SJSA1 (cell line): ENCODE data around the gene FER1L5. TPM values are rescaled to one million over a fixed set of nuclear protein-coding genes. Genes with fewer than 3 reads are reported as not detected.
A peak's percentile ranks its signal among the peaks of the same experiment; 100 is the strongest.

Source experiments
- DNase-seq, 2 experiments: peaks; one replicate each; pipeline ENCODE4 v3.0.0-alpha.2; 2015 to 2020; ENCODE audit warnings: low spot score in 2 of 2, low read depth in 1 of 2
- H3K27ac ChIP-seq: fragments of 250-450 bp; sonication (Bioruptor Pico); 2 replicates; pipeline ENCODE4 v1.5.1; 2020; ENCODE audit warnings: mild to moderate bottlenecking, moderate library complexity
- H3K27me3 ChIP-seq: fragments of 250-450 bp; sonication (Bioruptor Pico); replicated peaks from 2 replicates; pipeline ENCODE4 v1.5.1; 2020; ENCODE audit warnings: mild to moderate bottlenecking, moderate library complexity
- H3K36me3 ChIP-seq: fragments of 250-450 bp; sonication (Bioruptor Pico); 2 replicates; pipeline ENCODE4 v1.5.1; 2020; ENCODE audit warnings: mild to moderate bottlenecking
- H3K4me1 ChIP-seq: fragments of 250-450 bp; sonication (Bioruptor Pico); replicated peaks from 2 replicates; pipeline ENCODE4 v1.6.1; 2021; ENCODE audit warnings: mild to moderate bottlenecking
- H3K4me3 ChIP-seq: fragments of 250-450 bp; sonication (Bioruptor Pico); 2 replicates; pipeline ENCODE4 v1.5.1; 2020; ENCODE audit warnings: mild to moderate bottlenecking
- H3K9me3 ChIP-seq: fragments of 250-450 bp; sonication (Bioruptor Pico); replicated peaks from 2 replicates; pipeline ENCODE4 v1.5.1; 2020; ENCODE audit warnings: mild to moderate bottlenecking
- total RNA-seq: library from RNA; depleted of rRNA; stranded (reverse); fragments of >200 nt; shearing (Covaris generic); gene quantifications from 2 replicates; pipeline ENCODE4 v1.2.3, GENCODE V29; 2014; rRNA removed

Gene FER1L5
- not detected in 2 replicates for total RNA-seq

GRCh38 chr2:96642564-96643360, at the start of gene FER1L5:
FER1L5 (plus strand) TSS chr2:96642764; CDS start chr2:96642837, 73 bp downstream.
- Histone ChIP-seq H3K4me3 (peak within 1 kb of the TSS; percentile 16; the same call in 1 of the 2 replicates), H3K9me3 (no peaks in the 10 kb centered on the region), H3K27ac (no peak within 1 kb of the TSS), H3K27me3 (no peaks in the 10 kb centered on the region), H3K36me3 (no peaks in the 10 kb centered on the region), H3K4me1 (peaks cover 11% of the 10 kb centered on the region)
- no peak for DNase-seq

DNA sequence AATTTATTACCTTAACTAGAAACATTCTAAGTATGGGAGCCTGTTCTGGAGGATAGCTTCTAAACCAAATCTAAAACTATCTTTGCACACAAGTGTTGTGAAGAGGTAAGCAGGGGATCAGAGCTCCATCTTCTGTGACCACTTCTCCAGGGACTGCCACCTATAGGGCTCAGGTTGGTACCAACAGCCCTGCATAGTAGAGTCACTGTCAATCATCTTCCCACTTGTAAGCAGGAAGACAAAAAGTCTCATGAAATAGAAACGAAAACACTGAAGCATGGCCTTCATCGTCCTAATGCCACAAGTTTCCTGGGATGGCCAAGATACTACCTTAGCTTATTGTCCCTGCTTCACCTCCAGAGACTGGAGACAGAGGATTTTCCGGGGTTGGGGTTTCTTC, 48.3 kb upstream of the FER1L5 start:
- Histone ChIP-seq H3K4me1 (no peaks in the 10 kb centered on the region), H3K36me3 (peaks cover 83% of the 10 kb centered on the region), H3K9me3 (no peaks in the 10 kb centered on the region), H3K27ac (no peak overlapping the region), H3K4me3 (no peak overlapping the region), H3K27me3 (no peaks in the 10 kb centered on the region)
- DNase-seq: no peak

DNA sequence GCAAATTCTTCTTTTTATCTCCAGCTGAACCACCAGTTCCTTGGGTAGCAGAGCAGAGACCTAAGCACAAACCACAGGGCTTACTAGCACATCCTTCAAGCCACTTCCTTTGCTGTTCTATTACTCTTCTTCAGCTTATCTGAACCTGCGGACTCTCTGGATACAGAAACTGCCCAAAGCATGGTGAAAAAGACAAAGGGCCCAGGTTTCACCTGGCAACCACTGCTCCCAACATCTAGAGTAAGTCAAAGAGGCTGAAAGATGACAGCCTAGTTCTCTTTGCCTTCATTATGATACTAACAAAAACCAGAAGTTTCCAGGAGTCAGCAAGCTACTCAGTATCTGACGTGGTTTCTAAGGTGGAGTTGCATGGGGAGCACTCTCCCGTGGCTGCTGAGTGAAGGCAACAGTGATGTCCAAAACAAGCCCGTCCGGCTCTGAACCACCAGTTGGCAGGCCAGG, 47.8 kb upstream of the FER1L5 start:
- Histone ChIP-seq H3K9me3 (no peaks in the 10 kb centered on the region), H3K36me3 (peaks cover 88% of the 10 kb centered on the region), H3K27ac (no peak overlapping the region), H3K4me1 (no peaks in the 10 kb centered on the region), H3K27me3 (no peaks in the 10 kb centered on the region), H3K4me3 (no peak overlapping the region)
- no peak for DNase-seq

- H3K27me3 ChIP-seq: no peaks in the 10 kb centered on the region
- H3K27ac ChIP-seq: no peak overlapping the region
- no peaks in the 10 kb centered on the region for H3K4me1 ChIP-seq
- no peaks in the 10 kb centered on the region for H3K9me3 ChIP-seq
- H3K4me3 ChIP-seq: no peak overlapping the region
- peaks cover 98% of the 10 kb centered on the region for H3K36me3 ChIP-seq
- DNase-seq: no peak
Measured at GRCh38 chr2:96596596-96596995, 46.0 kb upstream of the FER1L5 start.

DNA sequence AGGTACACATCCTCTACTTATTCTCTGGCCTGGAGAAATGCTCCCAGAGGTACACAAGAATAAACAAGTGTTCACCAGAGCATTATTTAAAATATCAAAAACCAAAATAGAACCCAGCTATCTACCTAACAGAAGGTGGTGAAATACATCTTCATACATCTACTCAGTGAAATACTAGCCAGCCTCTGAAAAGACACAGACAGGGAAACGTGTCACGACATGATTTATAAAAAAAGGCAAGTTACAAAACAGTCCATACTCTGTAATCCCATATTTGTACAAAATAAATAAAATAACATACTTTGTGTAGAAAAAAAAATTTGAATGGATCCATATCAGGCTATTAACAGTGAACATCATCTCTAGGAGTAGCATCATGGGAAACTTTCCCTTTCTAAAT, 42.6 kb upstream of the FER1L5 start:
- Histone ChIP-seq H3K4me3 (no peak overlapping the region), H3K27me3 (no peaks in the 10 kb centered on the region), H3K27ac (no peak overlapping the region), H3K4me1 (no peaks in the 10 kb centered on the region), H3K9me3 (no peaks in the 10 kb centered on the region), H3K36me3 (peaks cover 98% of the 10 kb centered on the region)
- no peak for DNase-seq

DNA sequence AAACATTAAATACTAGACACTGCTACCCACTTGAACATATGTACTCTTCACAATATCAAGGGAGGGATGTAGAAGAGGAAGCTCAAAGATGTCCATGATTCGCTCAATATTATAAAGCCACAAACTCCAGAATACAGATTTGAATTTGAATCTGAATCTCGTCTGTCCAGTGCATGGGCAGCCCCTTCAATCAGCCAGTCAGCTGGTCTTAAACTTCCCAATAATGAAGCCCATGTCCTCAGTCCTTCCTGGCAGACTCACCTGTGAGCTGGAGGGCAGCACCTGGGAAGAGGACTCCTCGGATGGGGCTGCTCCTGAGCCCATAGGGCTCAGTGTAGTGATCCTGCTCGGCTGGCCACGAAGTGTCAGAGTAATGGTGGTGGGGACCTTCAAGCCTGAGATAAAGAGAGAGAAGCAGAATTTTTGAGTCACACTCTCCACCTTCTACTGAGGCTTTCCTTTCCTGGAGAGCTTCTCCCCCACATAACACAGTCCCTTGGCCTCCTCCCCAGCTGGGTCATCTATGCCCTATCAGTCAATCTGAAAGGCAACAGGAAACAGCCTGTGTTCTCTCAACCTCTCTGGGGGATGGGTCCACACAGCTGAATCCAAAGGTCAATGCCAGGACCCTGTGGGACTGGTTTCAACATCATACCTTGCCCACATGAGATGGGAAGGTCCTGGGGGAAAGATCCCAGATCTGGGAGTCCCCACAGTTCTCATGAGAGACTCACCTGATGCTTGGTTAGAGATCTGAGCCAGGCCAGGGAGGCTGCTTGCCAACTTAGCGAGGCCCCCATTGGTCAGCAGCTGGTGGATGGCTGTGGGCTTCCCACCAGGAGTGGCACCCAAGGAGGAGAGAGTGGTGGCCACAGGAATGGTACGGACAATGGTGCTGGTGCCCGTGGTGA, 40.9 kb upstream of the FER1L5 start:
- H3K36me3 ChIP-seq: peaks cover 98% of the 10 kb centered on the region
- no peak overlapping the region for H3K27ac ChIP-seq

DNA sequence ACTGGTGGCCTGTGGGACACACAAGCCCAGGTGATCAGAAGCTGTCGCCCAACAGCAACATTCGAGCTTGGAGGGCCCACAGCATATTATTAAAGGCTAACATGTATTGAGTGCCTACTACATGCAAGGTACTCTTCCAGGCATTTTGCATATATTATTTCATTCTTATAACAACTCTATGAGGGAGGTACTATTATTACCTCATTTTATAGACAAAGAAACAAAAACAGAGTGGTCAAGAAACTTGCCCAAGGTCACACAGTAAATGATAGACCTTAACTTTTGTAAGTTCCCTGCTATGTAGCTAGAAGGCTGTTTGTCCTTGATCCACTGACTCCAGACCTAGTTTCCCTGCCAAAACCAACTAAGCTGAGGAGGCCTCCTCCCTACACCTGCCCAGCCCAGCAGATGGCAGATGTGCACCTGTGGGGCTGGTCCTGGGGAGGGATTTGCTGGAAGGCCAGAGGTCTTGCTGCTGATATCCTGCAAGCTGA, 40.2 kb upstream of the FER1L5 start:
- DNase-seq: no peak
- Histone ChIP-seq H3K36me3 (peaks cover 98% of the 10 kb centered on the region), H3K4me3 (no peak overlapping the region), H3K27ac (no peak overlapping the region), H3K27me3 (no peaks in the 10 kb centered on the region), H3K9me3 (no peaks in the 10 kb centered on the region), H3K4me1 (peaks cover 19% of the 10 kb centered on the region)

More for the DNA sequence above, 40.9 kb upstream of the FER1L5 start:
- Histone ChIP-seq H3K9me3 (no peaks in the 10 kb centered on the region), H3K27me3 (no peaks in the 10 kb centered on the region), H3K4me3 (no peak overlapping the region), H3K4me1 (peaks cover 11% of the 10 kb centered on the region)
- no peak for DNase-seq

GRCh38 chr2:96604104-96604503, 38.5 kb upstream of the FER1L5 start:
- H3K27ac ChIP-seq: no peak overlapping the region
- peak in 1 of 2 experiments; percentile 49 for DNase-seq
- no peaks in the 10 kb centered on the region for H3K27me3 ChIP-seq
- no peak overlapping the region for H3K4me3 ChIP-seq
- H3K4me1 ChIP-seq: peaks cover 36% of the 10 kb centered on the region
- peaks cover 99% of the 10 kb centered on the region for H3K36me3 ChIP-seq
- H3K9me3 ChIP-seq: no peaks in the 10 kb centered on the region

DNA sequence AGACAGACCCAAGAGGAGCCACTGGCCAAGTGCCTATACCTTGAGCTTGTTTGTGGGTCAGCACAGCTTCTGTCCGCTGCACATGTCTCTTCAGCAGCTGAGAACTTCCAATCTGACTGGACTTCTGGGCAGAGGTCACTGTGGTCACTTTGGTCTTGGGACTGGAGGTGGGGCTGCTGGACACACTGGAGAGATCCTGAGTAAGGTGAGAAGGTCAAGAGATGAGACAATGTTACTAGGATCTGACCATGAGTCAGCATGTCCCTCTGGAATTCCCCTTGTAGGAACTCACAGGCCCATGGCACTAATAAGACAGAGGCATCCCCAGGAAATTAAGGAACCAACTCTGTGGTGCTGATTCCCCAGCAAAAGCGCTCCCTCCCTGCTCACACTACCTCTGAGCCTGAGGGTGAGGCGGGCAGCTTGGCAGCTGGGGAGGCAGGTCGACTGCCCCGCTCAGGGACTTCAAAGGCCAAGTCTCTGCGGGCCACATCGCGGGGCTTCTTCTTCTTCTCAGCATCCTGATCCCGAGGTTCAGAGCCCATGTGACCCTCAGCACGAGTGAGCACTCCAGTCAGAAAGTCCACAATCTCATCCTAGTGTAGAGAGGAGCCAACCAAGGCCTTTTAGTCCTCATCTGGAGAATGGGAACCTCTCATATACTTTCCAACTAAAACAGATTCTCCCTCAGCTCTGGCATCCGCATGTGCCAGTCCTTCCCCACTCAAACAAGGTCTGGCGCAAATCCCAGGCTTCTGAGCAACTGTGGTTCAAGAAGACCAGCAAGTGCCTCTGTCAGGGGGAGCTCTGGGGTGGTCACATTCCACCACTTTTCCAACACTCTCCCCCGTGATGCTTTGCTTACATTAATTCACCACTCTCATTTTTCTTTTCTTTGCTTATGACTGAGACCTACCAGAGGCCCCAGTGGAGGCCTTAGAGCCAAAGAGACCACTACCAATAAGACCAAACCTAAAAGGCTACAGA, 33.8 kb upstream of the FER1L5 start:
- Histone ChIP-seq H3K4me3 (no peak overlapping the region), H3K27me3 (no peaks in the 10 kb centered on the region), H3K4me1 (peaks cover 49% of the 10 kb centered on the region), H3K36me3 (peaks cover 85% of the 10 kb centered on the region), H3K27ac (peak overlapping the region; percentile 85), H3K9me3 (no peaks in the 10 kb centered on the region)
- DNase-seq: peak; percentile 84 to 90

GRCh38 chr2:96616128-96616527, 26.4 kb upstream of the FER1L5 start:
- H3K9me3 ChIP-seq: no peaks in the 10 kb centered on the region
- no peak for DNase-seq
- no peaks in the 10 kb centered on the region for H3K4me1 ChIP-seq
- H3K36me3 ChIP-seq: peaks cover 74% of the 10 kb centered on the region
- no peak overlapping the region for H3K27ac ChIP-seq
- H3K27me3 ChIP-seq: no peaks in the 10 kb centered on the region
- no peak overlapping the region for H3K4me3 ChIP-seq

GRCh38 chr2:96616535-96616934, 26.0 kb upstream of the FER1L5 start:
- Histone ChIP-seq H3K4me3 (no peak overlapping the region), H3K9me3 (no peaks in the 10 kb centered on the region), H3K27ac (no peak overlapping the region), H3K27me3 (no peaks in the 10 kb centered on the region), H3K4me1 (no peaks in the 10 kb centered on the region), H3K36me3 (peaks cover 70% of the 10 kb centered on the region)
- DNase-seq: no peak

GRCh38 chr2:96617012-96617411, 25.6 kb upstream of the FER1L5 start:
- no peaks in the 10 kb centered on the region for H3K9me3 ChIP-seq
- no peaks in the 10 kb centered on the region for H3K27me3 ChIP-seq
- peaks cover 68% of the 10 kb centered on the region for H3K36me3 ChIP-seq
- H3K4me3 ChIP-seq: no peak overlapping the region
- no peak for DNase-seq
- no peak overlapping the region for H3K27ac ChIP-seq
- H3K4me1 ChIP-seq: no peaks in the 10 kb centered on the region
